Measurements from ENCODE around the gene CTBP1. TPM values are rescaled to one million over a fixed set of nuclear protein-coding genes. Genes with fewer than 3 reads are reported as not detected.

Gene CTBP1
- total and polyA plus RNA-seq, 2 experiments from 2014 or later, result 152 to 431 TPM

- Histone ChIP-seq H3K9me3 (ENCODE audit: low read depth) (no peaks in the 10 kb centered on the region), H3K4me3 (no peak overlapping the region), H3K27ac (no peak overlapping the region), H3K4me1 (ENCODE audit: low read depth) (no peaks in the 10 kb centered on the region), H3K27me3 (peaks cover 59% of the 10 kb centered on the region), H3K36me3 (no peaks in the 10 kb centered on the region)
- DNase-seq (ENCODE audit: low read depth in 1 of 2, low spot score in 1 of 2), result peak in 1 of 2 donors; percentile 33
- TF ChIP-seq, protein P1, sequence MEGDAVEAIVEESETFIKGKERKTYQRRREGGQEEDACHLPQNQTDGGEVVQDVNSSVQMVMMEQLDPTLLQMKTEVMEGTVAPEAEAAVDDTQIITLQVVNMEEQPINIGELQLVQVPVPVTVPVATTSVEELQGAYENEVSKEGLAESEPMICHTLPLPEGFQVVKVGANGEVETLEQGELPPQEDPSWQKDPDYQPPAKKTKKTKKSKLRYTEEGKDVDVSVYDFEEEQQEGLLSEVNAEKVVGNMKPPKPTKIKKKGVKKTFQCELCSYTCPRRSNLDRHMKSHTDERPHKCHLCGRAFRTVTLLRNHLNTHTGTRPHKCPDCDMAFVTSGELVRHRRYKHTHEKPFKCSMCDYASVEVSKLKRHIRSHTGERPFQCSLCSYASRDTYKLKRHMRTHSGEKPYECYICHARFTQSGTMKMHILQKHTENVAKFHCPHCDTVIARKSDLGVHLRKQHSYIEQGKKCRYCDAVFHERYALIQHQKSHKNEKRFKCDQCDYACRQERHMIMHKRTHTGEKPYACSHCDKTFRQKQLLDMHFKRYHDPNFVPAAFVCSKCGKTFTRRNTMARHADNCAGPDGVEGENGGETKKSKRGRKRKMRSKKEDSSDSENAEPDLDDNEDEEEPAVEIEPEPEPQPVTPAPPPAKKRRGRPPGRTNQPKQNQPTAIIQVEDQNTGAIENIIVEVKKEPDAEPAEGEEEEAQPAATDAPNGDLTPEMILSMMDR (IDR thresholded peaks at IDR 0.05; ENCODE audit: low read depth, low read length), result no peak
These were observed 82.3 kb downstream of the CTBP1 start for GRCh38 chr4:1166509-1167243.

- Histone ChIP-seq H3K36me3 (no peaks in the 10 kb centered on the region), H3K4me1 (ENCODE audit: low read depth) (no peaks in the 10 kb centered on the region), H3K27ac (no peak overlapping the region), H3K4me3 (no peak overlapping the region), H3K9me3 (ENCODE audit: low read depth) (no peaks in the 10 kb centered on the region), H3K27me3 (peaks cover 43% of the 10 kb centered on the region)
- TF ChIP-seq, protein P1 (IDR thresholded peaks at IDR 0.05; ENCODE audit: low read depth, low read length), result no peak
- DNase-seq (ENCODE audit: low read depth in 1 of 2, low spot score in 1 of 2), result no peak
These were observed 83.9 kb downstream of the CTBP1 start for GRCh38 chr4:1164956-1165545.

- DNase-seq (ENCODE audit: low read depth in 1 of 2, low spot score in 1 of 2), result no peak
- Histone ChIP-seq H3K9me3 (ENCODE audit: low read depth) (no peaks in the 10 kb centered on the region), H3K4me3 (no peak overlapping the region), H3K27ac (no peak overlapping the region), H3K36me3 (no peaks in the 10 kb centered on the region), H3K4me1 (ENCODE audit: low read depth) (no peaks in the 10 kb centered on the region), H3K27me3 (peaks cover 37% of the 10 kb centered on the region)
- TF ChIP-seq, protein P1 (IDR thresholded peaks at IDR 0.05; ENCODE audit: low read depth, low read length), result no peak
These were observed 84.5 kb downstream of the CTBP1 start for GRCh38 chr4:1164444-1164843.

- TF ChIP-seq, protein P1 (IDR thresholded peaks at IDR 0.05; ENCODE audit: low read depth, low read length), result no peak
- no peak for DNase-seq (ENCODE audit: low read depth in 1 of 2, low spot score in 1 of 2)
- H3K27me3 ChIP-seq, result peaks cover 33% of the 10 kb centered on the region
- no peak overlapping the region for H3K27ac ChIP-seq
- no peak overlapping the region for H3K4me3 ChIP-seq
- no peaks in the 10 kb centered on the region for H3K4me1 ChIP-seq (ENCODE audit: low read depth)
- no peaks in the 10 kb centered on the region for H3K36me3 ChIP-seq
- H3K9me3 ChIP-seq (ENCODE audit: low read depth), result no peaks in the 10 kb centered on the region
These were observed 84.9 kb downstream of the CTBP1 start for GRCh38 chr4:1164040-1164439.

Other genes with a start within 250 kb of the CTBP1 start
- gene FGFRL1, start 237.5 kb downstream of the CTBP1 start, total RNA-seq, result 32.7 and 40.7 TPM in 2 replicates
- gene FGFRL1, start 237.5 kb downstream of the CTBP1 start, polyA plus RNA-seq, result 18.7 and 22.9 TPM in 2 replicates
- gene RNF212, start 135.6 kb downstream of the CTBP1 start, total RNA-seq, result 0.11 and 0.80 TPM in 2 replicates
- gene RNF212, start 135.6 kb downstream of the CTBP1 start, polyA plus RNA-seq, result 1.7 and 7.1 TPM in 2 replicates
- gene SPON2, start 76.5 kb downstream of the CTBP1 start, total RNA-seq, result 0.12 and 0.42 TPM in 2 replicates
- 0.98 and 1.2 TPM in 2 replicates for gene SPON2, start 76.5 kb downstream of the CTBP1 start, polyA plus RNA-seq
- gene MAEA, start 40.8 kb upstream of the CTBP1 start, total RNA-seq, result 85.0 and 88.3 TPM in 2 replicates
- 70.2 and 76.8 TPM in 2 replicates for gene MAEA, start 40.8 kb upstream of the CTBP1 start, polyA plus RNA-seq
- gene UVSSA, start 98.1 kb upstream of the CTBP1 start, total RNA-seq, result 4.6 and 14.1 TPM in 2 replicates
- 7.2 and 8.8 TPM in 2 replicates for gene UVSSA, start 98.1 kb upstream of the CTBP1 start, polyA plus RNA-seq
- not detected in 2 replicates for gene NKX1-1, start 157.3 kb upstream of the CTBP1 start, total RNA-seq
- not detected in 2 replicates for gene NKX1-1, start 157.3 kb upstream of the CTBP1 start, polyA plus RNA-seq